ENCODE data around the gene PANK1. TPM values are rescaled to one million over a fixed set of nuclear protein-coding genes. Genes with fewer than 3 reads are reported as not detected.
A peak's percentile ranks its signal among the peaks of the same experiment; 100 is the strongest.

Gene PANK1
- total and polyA plus RNA-seq, 2 experiments from 2014 or later = 21.6 to 55.5 TPM

DNA sequence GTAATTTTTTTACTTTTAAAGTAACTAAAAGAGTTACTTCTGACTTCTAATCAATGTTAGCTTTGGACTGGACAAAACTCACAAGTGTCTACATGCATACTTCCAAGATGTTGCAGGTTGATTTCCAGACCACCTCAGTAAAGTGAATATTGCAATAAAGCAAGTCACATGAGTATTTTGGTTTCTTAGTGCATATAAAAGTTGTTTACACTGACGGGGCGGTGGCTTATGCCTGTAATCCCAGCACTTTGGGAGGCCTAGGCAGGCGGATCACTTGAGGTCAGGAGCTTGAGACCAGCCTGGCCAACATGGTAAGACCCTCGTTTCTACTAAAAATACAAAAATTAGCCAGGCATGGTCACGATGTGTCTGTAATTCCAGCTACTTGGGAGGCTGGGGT, 40.8 kb downstream of the PANK1 start:
- no peak for DNase-seq (ENCODE audit: low spot score)
- H3K9me3 ChIP-seq (ENCODE audit: low read depth) = no peaks in the 10 kb centered on the region
- no peaks in the 10 kb centered on the region for H3K9me2 ChIP-seq (replicated peaks; ENCODE audit: insufficient read depth)
- no peaks in the 10 kb centered on the region for H3K27me3 ChIP-seq
- no peak overlapping the region for H3K4me2 ChIP-seq
- no peaks in the 10 kb centered on the region for H3K36me3 ChIP-seq (replicated peaks; ENCODE audit: insufficient read depth, low read depth)
- peaks cover 29% of the 10 kb centered on the region for H3K79me2 ChIP-seq
- WGBS (ENCODE audit: low lambda C conversion rate, missing lambda C conversion rate) = 70% methylated on average over 5 of the region's 5 CpGs
- no peak overlapping the region for H3K4me3 ChIP-seq
- no peak for TF ChIP-seq EZH2phosphoT487 (IDR thresholded peaks at IDR 0.05; ENCODE audit: low read depth, severe bottlenecking, unreplicated experiment)
- no peak for TF ChIP-seq EZH2 (IDR thresholded peaks at IDR 0.05; ENCODE audit: borderline replicate concordance)
- TF ChIP-seq, protein P1, sequence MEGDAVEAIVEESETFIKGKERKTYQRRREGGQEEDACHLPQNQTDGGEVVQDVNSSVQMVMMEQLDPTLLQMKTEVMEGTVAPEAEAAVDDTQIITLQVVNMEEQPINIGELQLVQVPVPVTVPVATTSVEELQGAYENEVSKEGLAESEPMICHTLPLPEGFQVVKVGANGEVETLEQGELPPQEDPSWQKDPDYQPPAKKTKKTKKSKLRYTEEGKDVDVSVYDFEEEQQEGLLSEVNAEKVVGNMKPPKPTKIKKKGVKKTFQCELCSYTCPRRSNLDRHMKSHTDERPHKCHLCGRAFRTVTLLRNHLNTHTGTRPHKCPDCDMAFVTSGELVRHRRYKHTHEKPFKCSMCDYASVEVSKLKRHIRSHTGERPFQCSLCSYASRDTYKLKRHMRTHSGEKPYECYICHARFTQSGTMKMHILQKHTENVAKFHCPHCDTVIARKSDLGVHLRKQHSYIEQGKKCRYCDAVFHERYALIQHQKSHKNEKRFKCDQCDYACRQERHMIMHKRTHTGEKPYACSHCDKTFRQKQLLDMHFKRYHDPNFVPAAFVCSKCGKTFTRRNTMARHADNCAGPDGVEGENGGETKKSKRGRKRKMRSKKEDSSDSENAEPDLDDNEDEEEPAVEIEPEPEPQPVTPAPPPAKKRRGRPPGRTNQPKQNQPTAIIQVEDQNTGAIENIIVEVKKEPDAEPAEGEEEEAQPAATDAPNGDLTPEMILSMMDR (IDR thresholded peaks at IDR 0.05; ENCODE audit: poor library complexity) = no peak
- no peak overlapping the region for H2AFZ ChIP-seq
- H3K27ac ChIP-seq = no peak overlapping the region
- no peaks in the 10 kb centered on the region for H4K20me1 ChIP-seq (ENCODE audit: insufficient read depth, poor library complexity, severe bottlenecking)
- H3K4me1 ChIP-seq (ENCODE audit: insufficient read depth) = no peaks in the 10 kb centered on the region

DNA sequence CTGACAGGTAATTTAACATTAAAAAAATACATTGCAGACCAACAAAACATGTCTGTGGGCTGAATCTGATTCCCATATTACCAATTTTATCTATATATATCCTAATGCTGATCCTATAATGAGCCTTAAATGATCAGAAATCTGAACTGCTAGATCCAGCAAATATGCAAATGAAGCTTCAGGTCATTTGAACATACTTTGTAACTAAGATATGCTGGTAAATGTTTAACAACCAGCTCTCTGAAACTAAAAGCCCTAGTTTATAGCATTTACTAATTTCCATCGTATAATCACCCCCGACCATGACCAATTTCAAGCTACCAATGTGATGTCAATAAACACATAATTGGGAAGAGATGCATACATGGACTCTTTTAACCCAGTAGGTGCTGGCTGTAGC, 42.1 kb downstream of the PANK1 start:
- no peaks in the 10 kb centered on the region for H3K4me1 ChIP-seq (ENCODE audit: insufficient read depth)
- no peak for DNase-seq (ENCODE audit: low spot score)
- H3K79me2 ChIP-seq = peaks cover 29% of the 10 kb centered on the region
- H3K4me3 ChIP-seq = no peak overlapping the region
- no peak overlapping the region for H2AFZ ChIP-seq
- no peaks in the 10 kb centered on the region for H3K27me3 ChIP-seq
- peak overlapping the region; percentile 12 for H3K27ac ChIP-seq
- H4K20me1 ChIP-seq (ENCODE audit: insufficient read depth, poor library complexity, severe bottlenecking) = no peaks in the 10 kb centered on the region
- H3K36me3 ChIP-seq (replicated peaks; ENCODE audit: insufficient read depth, low read depth) = no peaks in the 10 kb centered on the region
- H3K9me3 ChIP-seq (ENCODE audit: low read depth) = no peaks in the 10 kb centered on the region
- no peaks in the 10 kb centered on the region for H3K9me2 ChIP-seq (replicated peaks; ENCODE audit: insufficient read depth)
- TF ChIP-seq, protein P1 (IDR thresholded peaks at IDR 0.05; ENCODE audit: poor library complexity) = no peak
- TF ChIP-seq EZH2phosphoT487 (IDR thresholded peaks at IDR 0.05; ENCODE audit: low read depth, severe bottlenecking, unreplicated experiment) (no peak), EZH2 (IDR thresholded peaks at IDR 0.05; ENCODE audit: borderline replicate concordance) (no peak)
- WGBS (ENCODE audit: low lambda C conversion rate, missing lambda C conversion rate) = 64% methylated on average over 2 of the region's 2 CpGs
- peak overlapping the region; percentile 8 for H3K4me2 ChIP-seq

DNA sequence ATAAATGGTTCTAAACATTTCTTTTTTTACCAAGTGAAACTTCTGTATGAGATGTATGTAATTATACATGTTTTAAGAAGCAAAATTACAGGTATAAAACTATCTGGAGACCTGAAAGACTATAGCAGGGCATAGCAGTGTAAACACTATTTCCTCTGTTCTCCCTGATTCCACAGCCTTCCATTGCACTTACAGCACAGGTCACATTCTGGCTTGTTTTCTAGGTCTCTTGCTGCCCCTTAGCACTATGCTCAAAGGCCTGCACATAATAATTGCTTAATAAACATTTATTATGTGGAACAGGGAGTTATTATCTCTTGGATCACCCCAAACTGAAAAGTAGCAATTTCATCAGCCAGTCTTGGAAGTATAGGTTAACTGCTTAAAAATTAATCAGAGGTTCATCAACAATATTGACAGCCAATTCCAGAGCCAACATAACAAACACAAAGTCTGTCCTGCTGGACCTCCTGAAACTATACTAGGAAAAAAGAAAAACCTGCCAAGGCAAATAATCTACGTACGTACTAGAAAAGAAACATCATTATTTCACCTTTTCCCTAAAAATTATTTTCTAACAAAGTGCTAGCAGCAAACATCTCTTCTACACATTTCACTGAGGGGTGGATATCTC, 43.2 kb downstream of the PANK1 start:
- Histone ChIP-seq H3K27ac (peak overlapping the region; percentile 12), H3K27me3 (no peaks in the 10 kb centered on the region), H4K20me1 (ENCODE audit: insufficient read depth, poor library complexity, severe bottlenecking) (no peaks in the 10 kb centered on the region), H3K4me3 (no peak overlapping the region), H3K79me2 (peaks cover 30% of the 10 kb centered on the region), H3K9me3 (ENCODE audit: low read depth) (no peaks in the 10 kb centered on the region), H2AFZ (no peak overlapping the region), H3K4me2 (no peak overlapping the region), H3K4me1 (ENCODE audit: insufficient read depth) (no peaks in the 10 kb centered on the region), H3K9me2 (replicated peaks; ENCODE audit: insufficient read depth) (no peaks in the 10 kb centered on the region), H3K36me3 (replicated peaks; ENCODE audit: insufficient read depth, low read depth) (no peaks in the 10 kb centered on the region)
- no peak for TF ChIP-seq EZH2phosphoT487 (IDR thresholded peaks at IDR 0.05; ENCODE audit: low read depth, severe bottlenecking, unreplicated experiment)
- no peak for TF ChIP-seq EZH2 (IDR thresholded peaks at IDR 0.05; ENCODE audit: borderline replicate concordance)
- TF ChIP-seq, protein P1 (IDR thresholded peaks at IDR 0.05; ENCODE audit: poor library complexity) = no peak
- no peak for DNase-seq (ENCODE audit: low spot score)
- 86% methylated on average over 2 of the region's 2 CpGs for WGBS (ENCODE audit: low lambda C conversion rate, missing lambda C conversion rate)
